Measurements from ENCODE around the gene OTOP2.
"Not testable (repeated sequence)": the region's sequence is repeated elsewhere in the genome, so short reads cannot be mapped to it uniquely, and the experiment has no call there.

OTOP2 gene

GRCh38 chr17:74981318-74981978 is 57.4 kb downstream of the OTOP2 start:
- in situ Hi-C loops (cut with HindIII; ENCODE audit: low sequenced_read_pairs), result no loop called here
- peak overlapping the region; percentile 69 for H3K4me3 ChIP-seq (ENCODE audit: low read depth, low read length)
- TF ChIP-seq CTCF (IDR thresholded peaks at IDR 0.05; ENCODE audit: low read depth, low read length, missing control alignments), result no peak
- DNase-seq (ENCODE audit: low read depth), result no peak

- DNase-seq (ENCODE audit: low read depth), result no peak
- in situ Hi-C loops (cut with HindIII; ENCODE audit: low sequenced_read_pairs), result no loop called here
- peak overlapping the region; percentile 69 for H3K4me3 ChIP-seq (ENCODE audit: low read depth, low read length)
- TF ChIP-seq CTCF (IDR thresholded peaks at IDR 0.05; ENCODE audit: low read depth, low read length, missing control alignments), result no peak
These were observed 58.0 kb downstream of the OTOP2 start for GRCh38 chr17:74981979-74982662.

- DNase-seq (ENCODE audit: low read depth); in situ Hi-C loops (cut with HindIII; ENCODE audit: low sequenced_read_pairs): not testable (repeated sequence)
- H3K4me3 ChIP-seq (ENCODE audit: low read depth, low read length), result peak overlapping the region; percentile 69
These were observed 58.7 kb downstream of the OTOP2 start for GRCh38 chr17:74982663-74983313.
